Mononuclear cell (primary cell): ENCODE results near the gene NFKBIA. TPM values are rescaled to one million over a fixed set of nuclear protein-coding genes. Genes with fewer than 3 reads are reported as not detected.

Source experiments
- H3K27me3 ChIP-seq: 2 replicates; pipeline ENCODE4 v1.6.0; 2011; ENCODE audit warnings: low read length, control low read depth; ENCODE audit not compliant: insufficient read depth
- H3K4me1 ChIP-seq: 2 replicates; pipeline ENCODE4 v1.5.1; 2011; ENCODE audit warnings: mild to moderate bottlenecking, low read length, control low read depth; ENCODE audit not compliant: insufficient read depth
- H3K4me3 ChIP-seq: 2 replicates; pipeline ENCODE4 v1.5.1; 2011; ENCODE audit warnings: mild to moderate bottlenecking, low read length, moderate library complexity
- H3K9me3 ChIP-seq: 2 replicates; pipeline ENCODE4 v1.5.1; 2011; ENCODE audit warnings: low read depth, mild to moderate bottlenecking, control low read depth, low read length
- total RNA-seq: library from RNA; depleted of rRNA; stranded (reverse); fragments of >200 nt; gene quantifications from one replicate; pipeline ENCODE4 v1.2.3, GENCODE V29; 2012

NFKBIA gene
- total RNA-seq, 1 donor, result 6,701 TPM

DNA sequence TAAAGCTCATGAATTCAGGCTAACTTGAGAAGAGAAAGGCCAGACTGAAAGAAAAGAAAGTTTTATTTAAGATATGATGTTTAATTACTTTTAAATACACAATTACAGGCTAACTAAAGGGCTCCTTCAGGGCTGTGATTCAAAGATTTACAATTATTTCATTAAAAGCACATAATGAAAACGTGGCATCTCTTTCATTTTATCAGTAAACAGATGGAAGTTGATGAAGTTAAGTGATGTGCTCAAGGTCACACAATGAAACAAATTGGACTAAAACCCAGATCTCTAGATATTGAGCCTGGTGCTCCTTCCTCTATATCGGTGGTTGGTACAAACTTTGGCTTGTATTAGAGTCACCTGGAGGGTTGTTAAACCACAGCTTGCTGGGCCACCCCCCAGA, 13.5 kb upstream of the NFKBIA start:
- Histone ChIP-seq H3K4me3 (no peak overlapping the region), H3K9me3 (no peaks in the 10 kb centered on the region), H3K4me1 (peaks cover 29% of the 10 kb centered on the region), H3K27me3 (no peaks in the 10 kb centered on the region)

DNA sequence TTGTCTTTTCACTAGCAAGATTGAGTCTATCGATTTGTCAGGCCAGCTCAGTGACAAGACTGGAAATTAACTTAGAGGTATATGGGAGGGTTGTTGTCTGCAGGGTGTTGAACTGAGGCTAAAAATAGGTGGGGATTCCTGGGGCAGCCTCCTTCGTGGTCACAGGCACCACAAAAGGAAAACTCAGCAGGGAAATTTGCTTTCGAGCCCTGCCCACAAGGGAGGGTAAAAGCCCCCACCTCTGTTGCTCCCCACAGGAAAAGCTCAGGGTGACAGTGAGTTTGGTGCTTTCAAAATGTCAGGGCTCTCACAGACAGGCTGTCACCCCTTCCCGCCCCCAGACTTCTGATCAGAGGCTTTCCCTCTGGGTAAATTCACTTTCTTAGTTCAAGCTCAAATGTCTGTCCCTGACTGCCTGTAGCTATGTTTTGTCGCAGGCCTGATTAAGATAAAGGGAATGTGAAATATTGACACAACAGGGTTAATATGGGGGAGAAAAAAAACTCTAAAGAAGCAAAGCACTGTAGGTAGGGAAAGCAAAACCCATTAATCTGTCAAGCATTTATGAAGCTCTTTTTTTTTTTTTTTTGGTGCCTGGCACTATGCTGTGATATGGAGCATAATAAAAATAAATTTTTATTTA, 11.7 kb upstream of the NFKBIA start:
- Histone ChIP-seq H3K4me3 (no peak overlapping the region), H3K9me3 (no peaks in the 10 kb centered on the region), H3K4me1 (peaks cover 26% of the 10 kb centered on the region), H3K27me3 (no peaks in the 10 kb centered on the region)

DNA sequence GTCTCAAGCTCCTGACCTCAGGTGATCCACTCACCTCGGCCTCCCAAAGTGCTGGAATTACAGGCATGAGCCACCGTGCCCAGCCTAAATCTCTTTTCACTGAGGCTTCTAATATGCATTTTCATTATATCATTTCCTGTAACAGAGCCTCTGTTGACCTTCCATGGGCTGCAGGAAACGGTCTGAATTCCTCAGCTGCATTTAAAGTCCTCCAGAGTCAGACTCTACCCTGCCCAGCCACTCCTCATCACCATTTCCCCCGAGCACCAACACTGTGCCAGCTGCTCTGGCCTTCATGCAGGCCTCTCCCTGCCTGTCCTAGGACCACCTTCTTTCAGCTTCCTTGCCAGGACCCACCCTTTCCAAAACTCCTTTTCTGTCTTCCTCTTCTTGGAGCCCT, 9.8 kb upstream of the NFKBIA start:
- H3K4me1 ChIP-seq, result peaks cover 26% of the 10 kb centered on the region
- no peak overlapping the region for H3K4me3 ChIP-seq
- no peaks in the 10 kb centered on the region for H3K9me3 ChIP-seq
- no peaks in the 10 kb centered on the region for H3K27me3 ChIP-seq

DNA sequence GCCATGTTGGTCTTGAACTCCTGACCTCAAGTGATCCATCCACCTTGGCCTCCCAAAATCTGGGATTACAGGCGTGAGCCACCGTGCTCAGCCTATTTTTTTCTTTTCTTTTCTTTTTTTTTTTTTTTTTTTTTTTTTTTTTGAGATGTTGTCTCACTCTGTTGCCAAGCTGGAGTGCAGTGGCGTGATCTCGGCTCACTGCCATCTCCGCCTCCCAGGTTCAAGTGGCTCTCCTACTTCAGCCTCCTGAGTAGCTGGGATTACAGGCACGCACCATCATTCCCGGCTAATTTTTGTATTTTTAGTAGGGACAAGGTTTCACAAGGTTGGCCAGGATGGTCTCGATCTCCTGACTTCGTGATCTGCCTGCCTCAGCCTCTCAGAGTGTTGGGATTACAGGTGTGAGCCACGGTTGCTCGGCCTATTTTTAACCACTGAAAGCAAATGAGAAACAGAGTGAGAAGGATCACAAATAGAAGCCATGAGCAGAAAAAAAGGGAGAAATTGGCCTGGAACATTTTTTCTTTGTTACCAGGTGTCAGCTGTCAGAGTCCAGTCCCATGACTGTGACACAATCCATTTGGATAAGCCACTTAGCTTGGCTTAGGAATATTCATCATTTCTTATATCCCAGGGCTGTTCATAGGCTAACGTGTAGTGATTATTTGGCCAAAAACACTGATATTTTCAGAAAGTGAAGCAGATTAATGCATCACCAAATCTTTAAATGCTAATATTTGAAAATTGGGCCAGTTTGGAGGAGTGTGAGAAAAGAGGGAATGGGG, 7.9 kb upstream of the NFKBIA start:
- Histone ChIP-seq H3K9me3 (no peaks in the 10 kb centered on the region), H3K27me3 (no peaks in the 10 kb centered on the region), H3K4me1 (peaks cover 21% of the 10 kb centered on the region), H3K4me3 (no peak overlapping the region)

DNA sequence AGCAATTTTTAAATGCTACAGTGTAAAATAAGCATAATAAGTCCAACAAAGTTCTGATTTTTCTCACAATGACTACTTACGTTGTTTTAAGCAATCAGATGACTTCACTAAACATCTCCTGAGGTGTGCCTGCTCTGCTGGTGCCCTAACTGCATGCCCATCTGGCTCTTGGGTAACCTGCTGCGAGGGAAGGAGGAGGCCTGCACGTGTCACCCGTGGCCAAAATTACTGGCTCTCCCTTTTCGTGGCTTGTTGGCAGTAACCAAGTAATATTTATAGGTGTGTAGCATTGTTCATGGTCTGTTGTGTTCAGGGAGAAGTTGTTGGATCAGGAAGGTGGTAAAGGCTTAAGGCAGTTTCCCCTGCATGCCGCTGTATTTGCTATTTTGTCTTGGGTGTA, 6.3 kb upstream of the NFKBIA start:
- H3K4me3 ChIP-seq, result no peak overlapping the region
- peaks cover 17% of the 10 kb centered on the region for H3K4me1 ChIP-seq
- H3K9me3 ChIP-seq, result no peaks in the 10 kb centered on the region
- no peaks in the 10 kb centered on the region for H3K27me3 ChIP-seq

DNA sequence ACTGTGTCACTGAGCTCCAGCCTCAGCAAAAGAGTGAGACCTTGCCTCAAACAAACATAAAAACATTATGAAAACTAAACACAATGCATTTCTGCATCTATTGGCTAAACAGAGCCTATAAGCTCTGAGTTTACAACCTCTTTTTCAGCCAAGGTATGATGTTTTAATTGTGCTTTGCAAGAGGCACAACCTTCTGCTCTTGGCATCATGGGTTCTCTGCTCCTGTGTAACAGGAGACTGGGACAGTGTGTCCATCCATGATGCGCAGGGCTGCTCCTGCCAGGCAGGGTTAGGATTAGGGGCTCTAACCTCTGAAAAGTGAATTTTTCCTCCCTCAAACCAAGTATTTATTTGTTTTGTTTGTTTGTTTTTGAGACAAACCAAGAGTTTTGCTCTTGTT, 5.0 kb upstream of the NFKBIA start:
- peaks cover 20% of the 10 kb centered on the region for H3K4me1 ChIP-seq
- H3K9me3 ChIP-seq, result no peaks in the 10 kb centered on the region
- no peak overlapping the region for H3K4me3 ChIP-seq
- H3K27me3 ChIP-seq, result no peaks in the 10 kb centered on the region

DNA sequence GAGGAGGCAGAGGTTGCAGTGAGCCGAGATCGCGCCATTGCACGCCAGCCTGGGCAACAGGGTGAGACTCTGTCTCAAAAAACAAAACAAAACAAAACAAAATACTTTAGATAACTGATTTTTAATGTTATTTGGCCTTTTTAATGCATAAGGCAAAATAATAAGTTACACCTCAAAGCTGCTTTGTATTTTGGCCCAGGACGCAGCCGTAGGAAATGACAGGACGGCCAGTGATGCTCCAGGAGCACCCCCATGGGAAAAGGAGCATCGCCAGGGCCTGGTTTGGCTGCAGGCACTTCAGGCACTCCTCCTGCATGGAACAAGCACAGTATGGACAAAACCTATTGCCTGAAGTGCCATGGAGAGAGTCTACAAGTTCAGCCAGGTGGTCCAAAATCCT, 3.5 kb upstream of the NFKBIA start:
- Histone ChIP-seq H3K4me1 (peaks cover 24% of the 10 kb centered on the region), H3K4me3 (no peak overlapping the region), H3K9me3 (no peaks in the 10 kb centered on the region), H3K27me3 (no peaks in the 10 kb centered on the region)

DNA sequence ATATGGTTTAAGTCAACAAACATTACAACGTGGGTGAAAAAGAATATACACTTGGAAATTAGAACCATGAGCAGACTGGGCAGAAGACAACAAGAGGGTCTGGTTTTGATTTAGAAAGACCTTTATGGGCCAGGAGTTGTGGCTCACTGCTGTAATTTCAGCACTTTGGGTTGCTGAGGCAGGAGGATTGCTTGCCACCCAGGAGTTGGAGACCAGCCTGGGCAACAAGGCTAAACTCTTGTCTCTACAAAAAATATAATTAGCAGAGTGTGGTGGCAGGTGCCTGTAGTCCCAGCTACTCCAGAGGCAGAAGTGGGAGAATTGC, 2.7 kb upstream of the NFKBIA start:
- H3K4me1 ChIP-seq, result peaks cover 31% of the 10 kb centered on the region
- no peaks in the 10 kb centered on the region for H3K27me3 ChIP-seq
- H3K4me3 ChIP-seq, result no peak overlapping the region
- H3K9me3 ChIP-seq, result no peaks in the 10 kb centered on the region

DNA sequence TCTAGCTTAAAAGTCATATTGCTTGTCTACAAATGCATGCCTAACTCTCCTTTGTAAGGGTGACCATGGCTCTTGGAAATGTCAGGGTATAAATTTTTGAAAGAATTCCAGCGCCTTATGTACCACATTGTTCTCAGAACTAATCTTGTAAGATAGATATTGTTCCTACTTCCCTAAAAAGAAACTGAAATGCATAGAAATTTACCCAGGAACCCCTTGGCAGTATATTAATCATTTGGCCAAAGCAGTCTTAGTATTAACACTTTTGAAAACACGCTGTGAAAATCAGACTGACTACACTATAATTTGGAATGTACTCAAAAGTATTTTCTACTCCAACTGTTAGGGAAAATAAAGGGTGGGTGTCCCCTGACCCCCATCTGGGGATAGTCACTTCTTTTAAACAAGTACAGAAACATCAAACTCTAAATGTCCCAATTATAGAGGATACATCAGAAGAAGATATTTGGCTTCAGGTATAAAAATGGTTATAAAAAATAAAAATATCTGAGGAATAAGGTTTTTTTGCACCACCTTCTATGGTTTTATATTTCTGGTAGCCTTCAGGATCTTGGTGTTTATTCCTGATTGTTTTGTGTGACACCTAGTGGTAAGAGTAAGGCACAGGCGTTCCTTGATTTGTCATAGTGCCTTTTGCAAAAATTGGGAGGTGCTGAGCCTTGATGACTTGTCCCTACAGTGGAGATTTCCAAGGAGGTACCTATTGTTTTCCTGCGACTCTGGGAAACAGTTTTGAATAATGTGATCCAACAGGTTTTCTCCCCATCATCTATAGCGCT, 2.2 kb upstream of the NFKBIA start:
- Histone ChIP-seq H3K4me1 (peaks cover 37% of the 10 kb centered on the region), H3K4me3 (no peak overlapping the region), H3K9me3 (no peaks in the 10 kb centered on the region), H3K27me3 (no peaks in the 10 kb centered on the region)

DNA sequence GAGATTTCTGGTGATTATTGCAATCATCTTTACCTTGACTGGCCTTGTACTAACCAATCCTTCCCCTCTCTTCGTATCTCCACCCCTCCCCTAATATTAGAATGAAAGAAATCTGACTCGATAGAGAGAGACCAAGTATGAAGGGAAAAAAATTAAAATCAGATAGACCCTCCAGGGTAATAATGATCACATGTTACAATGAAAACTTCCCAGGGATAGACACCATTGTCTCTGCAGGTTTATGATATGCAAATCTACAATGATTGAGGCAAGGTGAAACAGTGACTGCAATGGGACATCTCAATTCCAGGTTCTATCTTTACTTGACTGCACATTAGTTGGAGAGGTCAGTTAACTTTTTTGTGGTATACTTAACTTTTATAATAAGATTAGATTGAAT, 1.5 kb upstream of the NFKBIA start:
- no peak overlapping the region for H3K4me3 ChIP-seq
- H3K27me3 ChIP-seq, result no peaks in the 10 kb centered on the region
- H3K4me1 ChIP-seq, result peaks cover 43% of the 10 kb centered on the region
- H3K9me3 ChIP-seq, result no peaks in the 10 kb centered on the region

DNA sequence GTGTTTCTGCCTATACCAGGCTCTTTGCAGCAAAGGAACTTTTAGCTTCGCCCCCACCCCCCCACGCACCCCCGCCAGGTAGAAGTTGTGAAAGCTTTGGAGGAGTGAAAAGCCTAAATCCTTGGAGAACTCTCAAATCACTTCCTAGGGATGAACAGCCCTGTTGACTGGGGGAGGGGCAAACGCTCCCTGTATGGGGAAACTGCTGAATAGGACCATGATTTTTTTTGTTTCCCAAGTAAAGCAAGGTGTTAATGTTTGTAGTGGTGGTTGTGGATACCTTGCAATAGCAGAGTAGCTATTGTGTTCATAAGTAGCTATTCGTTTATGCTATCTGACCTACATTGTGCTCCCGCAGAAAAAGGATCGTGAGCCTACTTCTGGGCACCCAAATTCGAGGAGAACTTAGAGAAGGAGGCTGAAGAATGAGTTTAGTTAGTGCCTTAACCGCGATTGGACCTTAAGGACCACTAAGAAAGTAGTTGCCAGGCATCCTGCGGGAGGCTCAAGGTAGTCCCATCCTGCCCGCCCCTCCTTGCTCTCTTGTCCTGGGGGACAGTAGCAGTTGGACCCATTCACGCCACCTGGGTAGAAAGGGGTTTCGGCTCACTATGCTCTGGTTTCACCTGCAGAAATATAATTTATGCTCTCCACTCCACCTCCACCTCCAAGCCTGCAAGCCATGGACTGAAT, 901 bp upstream of the NFKBIA start:
- Histone ChIP-seq H3K4me1 (peaks cover 50% of the 10 kb centered on the region), H3K9me3 (no peaks in the 10 kb centered on the region), H3K4me3 (peak overlapping the region; percentile 89), H3K27me3 (no peaks in the 10 kb centered on the region)

DNA sequence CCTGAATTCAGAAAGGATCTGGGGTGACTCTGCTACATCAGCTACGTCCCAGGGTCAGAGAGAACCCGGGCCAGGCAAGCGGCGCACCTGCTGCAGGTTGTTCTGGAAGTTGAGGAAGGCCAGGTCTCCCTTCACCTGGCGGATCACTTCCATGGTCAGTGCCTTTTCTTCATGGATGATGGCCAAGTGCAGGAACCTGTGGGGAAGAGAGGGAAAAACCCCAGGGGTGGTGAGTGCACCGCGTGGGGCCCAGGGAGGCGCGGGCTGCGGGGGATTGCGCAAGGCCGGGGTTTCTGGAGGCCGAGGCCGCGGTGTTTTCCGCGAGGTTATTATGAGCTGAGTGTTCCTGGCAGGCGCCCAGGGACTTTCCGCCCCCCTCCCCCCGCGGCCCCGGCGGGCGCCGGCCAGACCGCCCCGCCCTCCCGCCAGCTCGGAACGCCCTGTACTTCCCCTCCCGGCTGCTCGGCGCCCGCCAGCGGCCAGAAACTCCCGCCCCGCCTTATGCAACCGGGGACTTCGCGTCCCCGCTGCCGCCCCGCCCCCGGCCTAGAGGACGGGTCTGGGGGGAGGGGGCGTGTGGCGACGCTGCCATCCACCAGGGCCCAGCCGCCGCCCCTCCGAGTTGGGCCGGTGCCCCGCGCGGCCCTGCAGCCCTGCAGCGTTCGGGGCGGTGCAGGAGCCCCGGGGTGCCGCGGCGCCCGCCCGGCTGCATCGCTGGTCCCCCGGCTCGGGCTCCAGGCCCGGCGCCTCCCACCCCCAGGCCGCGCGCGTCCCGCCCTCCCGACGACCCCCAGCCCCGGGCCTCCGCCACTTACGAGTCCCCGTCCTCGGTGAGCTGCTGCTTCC, 723 bp downstream of the NFKBIA start:
- Histone ChIP-seq H3K4me1 (peaks cover 63% of the 10 kb centered on the region), H3K4me3 (peak overlapping the region; percentile 89), H3K9me3 (no peaks in the 10 kb centered on the region), H3K27me3 (no peaks in the 10 kb centered on the region)

DNA sequence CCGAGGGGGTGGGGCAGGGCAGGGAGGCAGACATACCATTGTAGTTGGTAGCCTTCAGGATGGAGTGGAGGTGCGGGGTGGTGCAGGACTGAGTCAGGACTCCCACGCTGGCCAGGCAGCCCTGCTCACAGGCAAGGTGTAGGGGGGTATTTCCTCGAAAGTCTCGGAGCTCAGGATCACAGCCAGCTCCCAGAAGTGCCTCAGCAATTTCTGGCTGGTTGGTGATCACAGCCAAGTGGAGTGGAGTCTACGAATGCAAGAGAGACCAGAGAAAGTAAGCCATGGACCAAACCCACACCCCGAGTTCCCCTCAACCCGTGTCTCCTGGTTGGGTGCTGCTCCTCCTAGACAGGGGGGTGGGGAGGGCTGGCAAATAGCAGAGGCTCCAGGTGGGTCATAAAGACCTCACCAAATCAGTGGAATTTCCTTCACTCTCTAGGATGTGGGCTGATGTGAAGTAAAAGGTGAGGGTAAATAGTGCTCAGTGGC, 1.4 kb downstream of the NFKBIA start:
- Histone ChIP-seq H3K9me3 (no peaks in the 10 kb centered on the region), H3K27me3 (no peaks in the 10 kb centered on the region), H3K4me3 (peak overlapping the region; percentile 89), H3K4me1 (peaks cover 70% of the 10 kb centered on the region)
